ENCODE data around the gene CACNA1F.
A peak's percentile ranks its signal among the peaks of the same experiment; 100 is the strongest.

CACNA1F gene

DNA sequence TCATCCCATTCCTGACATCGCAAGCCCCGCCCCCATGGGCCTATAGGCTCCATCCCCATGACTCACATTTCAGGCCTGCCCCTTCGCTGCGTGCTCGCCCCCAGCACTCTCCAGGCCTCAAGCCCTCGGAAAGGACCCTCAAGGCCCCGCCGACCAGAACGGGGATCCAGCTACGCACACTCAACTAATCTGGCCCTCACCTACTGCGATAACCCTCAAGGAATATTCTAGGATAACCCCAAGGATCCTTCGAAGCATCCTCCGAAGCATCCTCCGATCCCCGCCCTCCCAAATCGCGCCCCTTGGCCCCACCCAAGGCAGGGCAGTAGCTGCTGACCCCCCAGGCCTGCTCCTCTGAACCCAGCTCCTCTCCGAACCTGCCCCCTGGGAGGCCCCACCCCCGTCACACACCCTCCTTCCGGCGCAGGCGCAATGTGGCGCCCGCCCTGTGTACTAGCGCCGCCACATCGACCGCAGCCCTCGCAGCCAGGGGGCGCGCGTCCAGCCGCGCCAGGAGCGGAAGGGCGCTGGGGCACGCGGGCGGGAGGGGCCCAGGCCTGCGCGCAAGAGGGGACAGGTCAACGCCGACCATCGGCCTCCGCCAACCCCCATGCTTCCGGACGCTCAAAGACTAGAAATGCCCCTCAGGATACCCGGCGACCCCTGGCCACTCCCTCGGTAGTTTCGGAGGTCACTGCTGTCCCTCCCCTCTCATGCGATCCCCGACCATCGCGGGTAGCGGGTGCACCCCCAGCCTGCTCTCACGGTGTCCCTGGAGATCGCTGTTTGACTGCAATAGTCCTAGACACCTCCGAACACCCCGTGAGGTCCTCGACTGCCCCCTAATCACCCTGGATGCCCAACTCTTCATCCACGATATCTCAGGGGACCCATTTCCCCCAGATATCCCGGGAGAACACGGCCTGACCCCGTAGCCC is 77.0 kb downstream of the CACNA1F start:
- DNase-seq (ENCODE audit: insufficient read length, low spot score) (peak; percentile 70), FAIRE-seq (no peak)

DNA sequence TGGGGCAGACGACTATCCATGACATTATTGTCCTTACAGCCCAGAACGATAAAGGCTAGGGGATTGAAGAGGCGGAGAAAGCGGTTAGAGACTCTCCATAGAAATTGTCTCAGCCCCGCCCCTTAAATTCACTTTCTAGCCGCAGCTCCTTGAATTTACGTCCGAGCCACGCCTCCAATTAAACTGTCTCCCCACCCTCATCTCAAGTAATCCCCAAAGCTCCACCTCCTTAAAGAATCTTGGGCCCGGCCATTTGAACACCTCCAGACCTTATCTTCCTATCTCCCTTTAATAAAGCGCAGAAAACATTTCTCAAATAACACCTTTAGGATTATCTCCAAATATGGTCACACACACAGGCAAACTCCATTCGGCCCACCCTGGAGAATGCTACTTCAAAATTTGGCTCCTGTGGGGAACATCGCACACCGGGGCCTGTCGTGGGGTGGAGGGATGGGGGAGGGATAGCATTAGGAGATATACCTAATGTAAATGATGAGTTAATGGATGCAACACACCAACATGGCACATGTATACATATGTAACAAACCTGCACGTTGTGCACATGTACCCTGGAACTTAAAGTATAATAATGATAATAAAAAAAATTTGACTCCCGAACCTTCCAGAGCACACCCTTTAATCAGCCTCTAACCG is 77.8 kb downstream of the CACNA1F start:
- peak; percentile 56 for FAIRE-seq
- TF ChIP-seq POU2F2 (IDR thresholded peaks at IDR 0.05; ENCODE audit: low read depth, low read length) = no peak
- no peak for TF ChIP-seq PAX5 (IDR thresholded peaks at IDR 0.05; ENCODE audit: insufficient read depth, low read length, severe bottlenecking)
- no peak for TF ChIP-seq SPI1 (IDR thresholded peaks at IDR 0.05; ENCODE audit: low read depth, low read length)
- TF ChIP-seq POLR2A (IDR thresholded peaks at IDR 0.05; ENCODE audit: low read depth, low read length) = no peak
- no peak for TF ChIP-seq POLR2AphosphoS5 (IDR thresholded peaks at IDR 0.05; ENCODE audit: low read depth, low read length)
- no peak for TF ChIP-seq TAF1 (IDR thresholded peaks at IDR 0.05; ENCODE audit: low read depth, low read length)
- no peak for DNase-seq (ENCODE audit: insufficient read length, low spot score)

More for the DNA sequence above, 77.0 kb downstream of the CACNA1F start:
- TF ChIP-seq SPI1 (IDR thresholded peaks at IDR 0.05; ENCODE audit: low read depth, low read length) (no peak), TAF1 (IDR thresholded peaks at IDR 0.05; ENCODE audit: low read depth, low read length) (no peak), POU2F2 (IDR thresholded peaks at IDR 0.05; ENCODE audit: low read depth, low read length) (no peak), POLR2AphosphoS5 (IDR thresholded peaks at IDR 0.05; ENCODE audit: low read depth, low read length) (no peak), PAX5 (IDR thresholded peaks at IDR 0.05; ENCODE audit: insufficient read depth, low read length, severe bottlenecking) (no peak), POLR2A (IDR thresholded peaks at IDR 0.05; ENCODE audit: low read depth, low read length) (no peak)

Data from GM12891 (cell line).